Measurements from ENCODE around the gene RXFP4. TPM values are rescaled to one million over a fixed set of nuclear protein-coding genes. Genes with fewer than 3 reads are reported as not detected.
A peak's percentile ranks its signal among the peaks of the same experiment; 100 is the strongest.
"Not testable (repeated sequence)": the region's sequence is repeated elsewhere in the genome, so short reads cannot be mapped to it uniquely, and the experiment has no call there.

RXFP4 gene
- total RNA-seq, 2 experiments from 2014 or later = not detected

DNA sequence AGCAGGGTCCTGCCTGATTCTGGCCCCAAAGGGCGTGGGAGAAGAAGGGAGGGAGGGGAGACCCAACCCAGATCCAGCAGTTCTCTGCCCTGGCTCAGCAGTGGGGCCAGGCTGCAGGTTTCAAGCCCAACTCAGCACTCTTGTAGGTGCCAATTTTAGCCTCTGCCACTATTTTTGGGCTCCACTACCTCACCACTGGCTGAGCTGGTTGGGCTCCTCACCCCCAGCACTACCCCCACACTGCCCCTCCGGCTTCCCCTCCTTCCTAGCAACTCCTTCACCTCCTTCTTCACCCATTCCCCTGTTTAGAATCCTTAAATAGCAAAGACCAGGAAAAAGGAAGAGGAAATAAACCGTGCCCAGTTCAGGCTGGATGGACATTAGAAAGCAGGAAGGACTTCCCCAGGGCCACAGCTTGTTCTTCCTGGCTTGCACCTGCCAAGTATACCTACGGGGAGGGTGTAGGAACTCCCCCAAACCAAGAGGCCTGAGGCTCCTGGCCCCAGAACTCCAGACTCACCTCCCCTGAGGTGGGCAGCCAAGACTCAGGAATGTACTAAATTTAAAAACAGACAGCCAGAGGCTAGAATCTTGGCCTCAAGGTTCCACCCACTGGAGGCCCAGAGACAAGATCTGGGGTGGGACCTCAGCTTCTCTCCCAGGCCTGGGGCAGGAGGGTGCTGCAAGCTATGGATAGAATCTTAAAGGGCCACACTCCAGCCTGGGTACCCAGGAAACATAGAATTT lies 38.3 kb downstream of the RXFP4 start:
- Mint-ChIP-seq H3K36me3 (peaks cover 22% of the 10 kb centered on the region), H3K27me3 (no peaks in the 10 kb centered on the region), H3K4me1 (ENCODE audit: low read depth) (peaks cover 54% of the 10 kb centered on the region), H3K4me3 (peak overlapping the region; percentile 96), H3K27ac (peak overlapping the region; percentile 96), H3K9me3 (no peaks in the 10 kb centered on the region)
- DNase-seq = no peak
- intact Hi-C loops (cut with micrococcal nuclease) = loop anchor here (1.0 kb wide), 1 partner anchor 10 kb away; no protein-coding TSS in a partner anchor
- ChIA-PET CTCF (interaction anchor here (0.7 to 9.3 kb wide), 6 partner anchors 11 to 64 kb away, joined by 3 to 77 read pairs (median 20); partner anchors contain the start of gene KHDC4), POLR2A (interaction anchor here (1.0 to 5.1 kb wide), 5 partner anchors 10 to 46 kb away, joined by 3 to 44 read pairs (median 24); partner anchors contain the start of gene KHDC4)

DNA sequence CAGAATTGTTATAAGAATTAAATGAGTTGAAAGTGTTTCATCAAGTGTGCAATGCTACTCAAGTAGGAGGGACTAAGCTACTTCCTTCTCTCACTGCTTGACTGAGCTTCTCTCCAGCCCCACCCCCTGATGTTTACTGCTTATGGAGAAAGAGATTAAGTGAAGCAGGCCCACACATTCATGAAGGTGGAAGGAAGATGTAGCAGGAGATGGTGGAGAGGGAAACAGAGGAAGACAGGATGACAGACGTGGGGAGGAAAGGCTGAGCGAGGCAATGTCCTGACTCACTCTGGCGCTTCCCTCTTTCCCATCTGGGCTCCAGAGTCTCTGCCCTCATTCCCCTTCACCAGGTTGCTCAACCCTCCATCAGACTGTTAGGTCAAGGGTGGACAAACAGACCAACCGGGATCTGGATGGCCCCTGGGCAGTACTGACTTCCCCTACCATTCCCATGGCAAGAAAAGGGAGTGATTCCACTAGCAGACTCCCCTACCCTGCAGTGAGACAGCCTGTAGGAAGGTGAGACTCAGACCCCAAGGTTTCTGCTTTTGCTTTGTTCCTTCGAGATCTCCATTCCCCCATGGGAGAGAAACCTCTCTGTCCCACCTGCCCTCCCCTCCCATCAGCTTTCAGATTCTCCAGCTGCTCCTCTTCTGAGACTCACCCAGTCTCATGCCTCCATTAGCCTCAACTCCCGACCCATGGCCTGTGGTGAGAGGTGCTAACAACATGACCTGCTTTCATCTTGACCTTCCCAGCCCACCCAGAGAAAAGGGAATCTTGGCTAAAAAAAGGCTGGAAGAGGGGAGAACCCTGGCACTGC lies 40.0 kb downstream of the RXFP4 start:
- Mint-ChIP-seq H3K27me3 (no peaks in the 10 kb centered on the region), H3K4me1 (ENCODE audit: low read depth) (peaks cover 38% of the 10 kb centered on the region), H3K4me3 (peak overlapping the region; percentile 96), H3K9me3 (no peaks in the 10 kb centered on the region), H3K36me3 (peaks cover 15% of the 10 kb centered on the region), H3K27ac (peak overlapping the region; percentile 96)
- ChIA-PET CTCF (interaction anchor here (1.0 to 9.3 kb wide), 6 partner anchors 9 to 85 kb away, joined by 4 to 77 read pairs (median 33); partner anchors contain the start of gene KHDC4), POLR2A (interaction anchor here (1.1 to 2.5 kb wide), 3 partner anchors 8 to 47 kb away, joined by 3 to 9 read pairs (median 3); partner anchors contain the start of gene KHDC4)
- DNase-seq = peak; percentile 49
- intact Hi-C loops (cut with micrococcal nuclease) = no loop called here

GRCh38 chr1:155982106-155982505 lies 40.7 kb downstream of the RXFP4 start:
- DNase-seq = no peak
- Mint-ChIP-seq H3K9me3 (no peaks in the 10 kb centered on the region), H3K4me3 (peak overlapping the region; percentile 96), H3K27me3 (no peaks in the 10 kb centered on the region), H3K27ac (peak overlapping the region; percentile 96), H3K4me1 (ENCODE audit: low read depth) (peaks cover 38% of the 10 kb centered on the region), H3K36me3 (peaks cover 10% of the 10 kb centered on the region)
- ChIA-PET CTCF (interaction anchor here (0.9 to 9.3 kb wide), 4 partner anchors 15 to 50 kb away, joined by 3 to 77 read pairs (median 20); partner anchors contain the start of gene KHDC4), POLR2A (interaction anchor here (1.1 to 2.5 kb wide), 2 partner anchors 36 to 48 kb away, joined by 3 to 9 read pairs; partner anchors contain the start of gene KHDC4)
- intact Hi-C loops (cut with micrococcal nuclease) = no loop called here

DNA sequence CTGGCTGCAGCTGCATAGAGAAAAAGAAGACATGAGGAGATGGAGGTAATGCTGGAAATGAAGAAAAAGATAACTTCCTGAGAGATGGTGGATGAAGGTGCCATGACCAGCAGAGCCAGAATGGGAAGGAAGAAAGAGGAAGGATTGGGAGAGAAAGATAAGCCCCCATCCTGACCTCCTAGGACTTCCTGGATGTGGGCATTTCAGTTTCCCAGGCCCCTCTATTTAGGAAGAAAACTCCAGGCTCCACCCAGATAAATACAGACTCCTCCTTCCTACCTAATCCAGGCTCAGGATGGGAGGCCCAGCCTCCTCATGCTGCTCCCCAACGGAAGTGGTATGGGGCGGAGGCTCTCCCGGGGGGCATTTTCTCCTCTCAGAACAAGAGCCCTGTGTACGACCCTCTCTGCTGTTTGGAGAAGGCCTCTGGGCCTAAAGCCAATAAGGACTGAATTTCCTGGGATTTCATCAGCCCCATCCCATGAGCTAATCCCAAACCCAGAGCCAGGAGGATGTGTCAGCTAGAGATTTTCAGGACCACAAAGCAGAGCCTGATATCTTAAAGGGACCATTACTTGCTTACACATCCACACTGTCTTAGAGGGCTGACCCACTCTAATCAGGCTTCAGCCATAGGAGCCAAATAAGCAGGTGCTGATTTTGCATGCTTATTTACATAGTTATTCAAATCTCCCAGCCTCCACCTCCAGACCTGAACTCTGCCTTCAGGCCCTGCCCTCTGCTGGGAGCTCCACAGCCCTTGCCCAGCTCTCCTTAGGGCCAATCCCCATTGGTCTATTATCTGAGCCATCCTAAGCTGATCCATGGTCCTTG lies 42.0 kb downstream of the RXFP4 start:
- Mint-ChIP-seq H3K36me3 (no peaks in the 10 kb centered on the region), H3K4me1 (ENCODE audit: low read depth) (peaks cover 38% of the 10 kb centered on the region), H3K27ac (no peak overlapping the region), H3K4me3 (no peak overlapping the region), H3K9me3 (no peaks in the 10 kb centered on the region), H3K27me3 (no peaks in the 10 kb centered on the region)
- intact Hi-C loops (cut with micrococcal nuclease) = no loop called here
- DNase-seq = no peak
- POLR2A ChIA-PET = interaction anchor here (1.0 to 2.5 kb wide), 2 partner anchors 7 to 49 kb away, joined by 3 to 9 read pairs; partner anchors contain the start of gene KHDC4
- CTCF ChIA-PET = interaction anchor here (0.6 to 9.3 kb wide), 5 partner anchors 16 to 51 kb away, joined by 3 to 77 read pairs (median 5); partner anchors contain the start of gene KHDC4

GRCh38 chr1:155984341-155984740 lies 42.9 kb downstream of the RXFP4 start:
- Mint-ChIP-seq H3K4me3 (no peak overlapping the region), H3K9me3 (no peaks in the 10 kb centered on the region), H3K27me3 (no peaks in the 10 kb centered on the region), H3K4me1 (ENCODE audit: low read depth) (peaks cover 40% of the 10 kb centered on the region), H3K36me3 (no peaks in the 10 kb centered on the region), H3K27ac (no peak overlapping the region)
- no peak for DNase-seq
- CTCF ChIA-PET = interaction anchor here (1.5 to 9.3 kb wide), 4 partner anchors 17 to 52 kb away, joined by 5 to 77 read pairs (median 20); partner anchors contain the start of gene KHDC4
- intact Hi-C loops (cut with micrococcal nuclease) = no loop called here
- POLR2A ChIA-PET = interaction anchor here (1.0 kb wide), 1 partner anchor 8 kb away, joined by 3 read pairs; no protein-coding TSS in a partner anchor

DNA sequence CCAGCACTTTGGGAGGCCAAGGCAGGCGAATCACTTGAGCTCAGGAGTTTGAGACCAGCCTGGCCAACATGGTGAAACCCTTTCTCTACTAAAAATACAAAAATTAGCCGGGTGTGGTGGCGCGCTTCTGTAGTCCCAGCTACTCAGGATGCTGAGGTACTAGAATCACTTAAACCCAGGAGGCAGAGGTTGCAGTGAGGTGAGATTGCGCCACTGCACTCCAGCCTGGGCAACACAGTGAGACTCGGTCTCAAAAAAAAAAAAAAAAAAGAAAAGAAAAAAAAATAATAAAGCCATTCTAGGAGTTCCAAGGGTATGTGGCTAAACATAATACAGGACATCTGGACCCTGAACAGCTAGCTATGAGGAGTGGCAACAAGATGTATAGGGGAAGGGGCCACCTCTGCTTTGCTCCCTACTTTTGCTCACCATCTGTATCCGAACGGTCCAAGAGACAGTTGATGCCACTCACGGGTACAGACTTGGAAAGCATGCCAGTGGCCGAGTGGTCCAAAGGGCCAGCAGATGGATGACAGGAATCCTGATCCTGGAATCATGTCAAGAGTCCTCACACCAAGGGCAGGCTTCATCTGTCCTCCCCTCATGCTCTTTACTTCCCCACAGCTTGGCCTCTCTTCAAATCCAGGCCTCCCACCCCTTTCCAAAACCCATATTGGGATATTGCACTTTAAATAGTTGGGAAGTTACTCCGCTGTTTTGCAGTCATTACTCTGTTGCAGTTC lies 43.6 kb downstream of the RXFP4 start:
- H3K27me3 Mint-ChIP-seq; H3K27ac Mint-ChIP-seq; DNase-seq; H3K4me3 Mint-ChIP-seq; H3K36me3 Mint-ChIP-seq; intact Hi-C loops (cut with micrococcal nuclease); H3K9me3 Mint-ChIP-seq: not testable (repeated sequence)
- ChIA-PET CTCF (interaction anchor here (1.3 to 9.3 kb wide), 4 partner anchors 18 to 53 kb away, joined by 3 to 77 read pairs (median 20); partner anchors contain the start of gene KHDC4), POLR2A (interaction anchor here (1.0 kb wide), 1 partner anchor 9 kb away, joined by 3 read pairs; no protein-coding TSS in a partner anchor)
- H3K4me1 Mint-ChIP-seq (ENCODE audit: low read depth) = peaks cover 36% of the 10 kb centered on the region

GRCh38 chr1:155989242-155990004 lies 48.0 kb downstream of the RXFP4 start:
- H3K36me3 Mint-ChIP-seq = no peaks in the 10 kb centered on the region
- DNase-seq = peak; percentile 88
- peaks cover 6% of the 10 kb centered on the region for H3K4me1 Mint-ChIP-seq (ENCODE audit: low read depth)
- H3K27ac Mint-ChIP-seq = no peak overlapping the region
- POLR2A ChIA-PET = interaction anchor here (0.7 to 2.6 kb wide), 4 partner anchors 9 to 55 kb away, joined by 3 to 9 read pairs (median 3); partner anchors contain the start of gene KHDC4
- H3K4me3 Mint-ChIP-seq = no peak overlapping the region
- intact Hi-C loops (cut with micrococcal nuclease) = loop anchor here (1.0 to 2.0 kb wide), 3 partner anchors 9 to 51 kb away; no protein-coding TSS in a partner anchor
- no peaks in the 10 kb centered on the region for H3K27me3 Mint-ChIP-seq
- no peaks in the 10 kb centered on the region for H3K9me3 Mint-ChIP-seq
- CTCF ChIA-PET = interaction anchor here (0.6 to 5.4 kb wide), 34 partner anchors 11 to 243 kb away, joined by 3 to 92 read pairs (median 5); partner anchors contain the start of genes ARHGEF2, GON4L, KHDC4 and RXFP4

DNA sequence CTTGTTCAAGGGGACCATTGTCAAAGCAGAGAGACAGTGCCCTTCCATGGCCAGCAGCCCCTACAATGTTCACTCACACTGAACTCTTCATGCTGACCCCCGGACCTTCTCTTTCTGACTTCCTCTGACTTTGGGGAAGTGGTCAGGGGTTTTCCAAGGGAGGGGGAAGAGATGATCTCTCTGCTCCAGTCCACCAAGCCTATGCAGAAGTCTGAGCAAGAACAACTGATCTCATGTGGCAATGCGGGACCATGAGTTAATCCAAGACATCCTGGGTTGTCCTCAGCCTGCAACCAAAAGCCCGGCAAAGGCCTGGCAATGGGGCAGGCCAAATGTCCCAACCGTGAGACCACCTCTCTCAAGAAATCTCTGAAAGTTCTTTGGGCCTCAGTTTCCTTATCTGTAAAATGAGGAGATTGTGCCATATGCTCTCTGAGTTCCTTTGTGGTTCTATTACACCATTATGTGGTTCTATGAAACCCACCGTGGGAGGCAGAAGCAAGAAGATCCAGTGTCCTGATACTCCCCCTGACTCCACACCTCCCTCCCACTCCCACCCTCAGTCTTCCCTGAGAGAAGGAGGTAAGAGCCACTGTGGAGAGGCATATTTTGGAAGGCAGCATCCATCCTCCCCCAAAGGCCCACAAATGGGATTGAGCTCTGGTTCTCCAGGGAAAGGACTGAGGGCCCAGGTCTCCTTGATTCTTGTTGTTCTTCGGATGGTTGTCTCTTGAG lies 48.7 kb downstream of the RXFP4 start:
- intact Hi-C loops (cut with micrococcal nuclease) = no loop called here
- no peak overlapping the region for H3K4me3 Mint-ChIP-seq
- no peaks in the 10 kb centered on the region for H3K27me3 Mint-ChIP-seq
- H3K9me3 Mint-ChIP-seq = no peaks in the 10 kb centered on the region
- CTCF ChIA-PET = interaction anchor here (0.6 to 5.4 kb wide), 33 partner anchors 11 to 230 kb away, joined by 3 to 92 read pairs (median 5); partner anchors contain the start of genes ARHGEF2, GON4L, KHDC4 and RXFP4
- no peaks in the 10 kb centered on the region for H3K36me3 Mint-ChIP-seq
- POLR2A ChIA-PET = interaction anchor here (0.7 to 2.6 kb wide), 3 partner anchors 9 to 56 kb away, joined by 3 to 9 read pairs (median 3); partner anchors contain the start of gene KHDC4
- H3K27ac Mint-ChIP-seq = no peak overlapping the region
- peaks cover 6% of the 10 kb centered on the region for H3K4me1 Mint-ChIP-seq (ENCODE audit: low read depth)
- no peak for DNase-seq
